ENCODE results near the gene VSIG2.

The VSIG2 gene

GRCh38 chr11:124759266-124760204 is 7.5 kb upstream of the VSIG2 start:
- Histone ChIP-seq H3K27ac (ENCODE audit: extremely low read depth, low read depth, low read length) (no peak overlapping the region), H3K4me1 (ENCODE audit: control insufficient read depth, insufficient read depth, low read length) (no peaks in the 10 kb centered on the region), H3K9me3 (ENCODE audit: control insufficient read depth, insufficient read depth, low read depth, low read length) (no peaks in the 10 kb centered on the region), H3K36me3 (ENCODE audit: control insufficient read depth in 2 of 2, insufficient read depth in 1 of 2, low read length in 2 of 2) (peaks cover 0 to 5% of the 10 kb centered on the region in 2 experiments; a peak in 1 of 3 replicates), H3K4me3 (ENCODE audit: low read depth, low read length) (no peak overlapping the region)
- TF ChIP-seq, protein P1, sequence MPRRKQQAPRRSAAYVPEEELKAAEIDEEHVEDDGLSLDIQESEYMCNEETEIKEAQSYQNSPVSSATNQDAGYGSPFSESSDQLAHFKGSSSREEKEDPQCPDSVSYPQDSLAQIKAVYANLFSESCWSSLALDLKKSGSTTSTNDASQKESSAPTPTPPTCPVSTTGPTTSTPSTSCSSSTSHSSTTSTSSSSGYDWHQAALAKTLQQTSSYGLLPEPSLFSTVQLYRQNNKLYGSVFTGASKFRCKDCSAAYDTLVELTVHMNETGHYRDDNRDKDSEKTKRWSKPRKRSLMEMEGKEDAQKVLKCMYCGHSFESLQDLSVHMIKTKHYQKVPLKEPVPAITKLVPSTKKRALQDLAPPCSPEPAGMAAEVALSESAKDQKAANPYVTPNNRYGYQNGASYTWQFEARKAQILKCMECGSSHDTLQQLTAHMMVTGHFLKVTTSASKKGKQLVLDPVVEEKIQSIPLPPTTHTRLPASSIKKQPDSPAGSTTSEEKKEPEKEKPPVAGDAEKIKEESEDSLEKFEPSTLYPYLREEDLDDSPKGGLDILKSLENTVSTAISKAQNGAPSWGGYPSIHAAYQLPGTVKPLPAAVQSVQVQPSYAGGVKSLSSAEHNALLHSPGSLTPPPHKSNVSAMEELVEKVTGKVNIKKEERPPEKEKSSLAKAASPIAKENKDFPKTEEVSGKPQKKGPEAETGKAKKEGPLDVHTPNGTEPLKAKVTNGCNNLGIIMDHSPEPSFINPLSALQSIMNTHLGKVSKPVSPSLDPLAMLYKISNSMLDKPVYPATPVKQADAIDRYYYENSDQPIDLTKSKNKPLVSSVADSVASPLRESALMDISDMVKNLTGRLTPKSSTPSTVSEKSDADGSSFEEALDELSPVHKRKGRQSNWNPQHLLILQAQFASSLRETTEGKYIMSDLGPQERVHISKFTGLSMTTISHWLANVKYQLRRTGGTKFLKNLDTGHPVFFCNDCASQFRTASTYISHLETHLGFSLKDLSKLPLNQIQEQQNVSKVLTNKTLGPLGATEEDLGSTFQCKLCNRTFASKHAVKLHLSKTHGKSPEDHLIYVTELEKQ (tag by site-specific recombination; IDR thresholded peaks at IDR 0.05; ENCODE audit: borderline replicate concordance), result no peak
- TF ChIP-seq PRDM6 (tag by site-specific recombination; IDR thresholded peaks at IDR 0.05) (no peak), PRDM4 (tag by site-specific recombination; IDR thresholded peaks at IDR 0.05) (no peak), ZNF26 (tag by site-specific recombination; IDR thresholded peaks at IDR 0.05) (no peak), ZNF211 (tag by site-specific recombination; IDR thresholded peaks at IDR 0.05; ENCODE audit: low read depth) (no peak), ZNF510 (tag by site-specific recombination; IDR thresholded peaks at IDR 0.05; ENCODE audit: insufficient replicate concordance) (no peak), REPIN1 (tag by site-specific recombination; IDR thresholded peaks at IDR 0.05; ENCODE audit: low read depth) (no peak), ZNF223 (tag by site-specific recombination; IDR thresholded peaks at IDR 0.05) (no peak), ZNF335 (tag by site-specific recombination; conservative IDR thresholded peaks at IDR 0.05) (no peak), ZNF324 (tag by site-specific recombination; IDR thresholded peaks at IDR 0.05) (no peak), ZNF140 (tag by site-specific recombination; IDR thresholded peaks at IDR 0.05) (no peak), ZNF10 (tag by site-specific recombination; IDR thresholded peaks at IDR 0.05) (no peak), PRDM1 (tag by site-specific recombination; IDR thresholded peaks at IDR 0.05) (no peak), ZNF596 (tag by site-specific recombination; IDR thresholded peaks at IDR 0.05) (no peak), ZNF18 (tag by site-specific recombination; IDR thresholded peaks at IDR 0.05) (no peak), KLF9 (tag by site-specific recombination; IDR thresholded peaks at IDR 0.05; ENCODE audit: low read depth) (no peak), ZNF366 (tag by site-specific recombination; conservative IDR thresholded peaks at IDR 0.05) (no peak)
- ChIA-PET CTCF (interaction anchor here (0.6 to 1.7 kb wide), 3 partner anchors 11 to 89 kb away, joined by 3 to 8 read pairs (median 3); no protein-coding TSS in a partner anchor), POLR2A (no interaction called here)
